HG03045 (cell line): ENCODE measurements around the gene L2HGDH.
A peak's percentile ranks its signal among the peaks of the same experiment; 100 is the strongest.

ENCODE experiments used
- ATAC-seq: cut with Tn5 transposase; IDR thresholded peaks from one replicate; pipeline ENCODE4 v1.9.1; 2021; ENCODE audit warnings: mild to moderate bottlenecking, moderate library complexity; ENCODE audit not compliant: unreplicated experiment

Gene L2HGDH

DNA sequence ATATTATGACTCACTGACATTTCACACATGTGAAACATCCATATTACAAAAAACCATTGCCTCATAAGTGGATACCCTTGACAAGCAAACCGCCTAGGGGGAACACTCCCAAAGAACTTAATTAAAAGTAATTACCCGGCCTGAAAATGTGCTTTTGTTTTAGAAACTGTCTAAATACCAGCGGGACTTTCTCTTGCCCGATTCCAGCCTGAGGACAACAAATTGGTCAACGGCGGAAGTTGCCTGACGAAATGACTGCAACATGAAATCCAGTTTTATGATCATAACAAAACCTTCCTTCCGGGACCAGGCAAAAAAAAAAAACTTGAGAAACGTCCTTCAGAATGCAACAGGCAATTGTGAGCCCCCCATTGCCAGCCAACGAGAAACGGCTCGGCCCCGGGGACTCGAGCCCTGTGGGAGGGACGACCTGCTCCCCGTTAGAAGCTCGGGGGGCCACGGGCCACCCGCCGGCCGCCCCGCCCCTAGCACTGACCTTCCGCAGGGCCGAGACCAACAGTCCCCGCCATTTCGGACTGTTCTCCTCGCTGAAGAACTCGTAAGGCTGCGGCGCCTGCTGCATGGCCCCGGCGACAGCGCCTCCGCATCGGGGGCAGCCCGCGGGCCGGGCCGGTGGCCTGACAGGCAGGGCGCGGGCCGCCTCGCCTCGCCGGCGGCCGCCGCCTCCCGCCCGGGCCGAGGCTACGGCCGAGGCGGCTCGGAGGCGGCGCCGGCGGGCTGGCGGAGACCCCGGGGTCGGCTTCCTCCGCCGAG lies 81.1 kb downstream of the L2HGDH start:
- peak; percentile 36 for ATAC-seq

GRCh38 chr14:50230401-50230700 lies 81.7 kb downstream of the L2HGDH start:
- ATAC-seq = no peak

DNA sequence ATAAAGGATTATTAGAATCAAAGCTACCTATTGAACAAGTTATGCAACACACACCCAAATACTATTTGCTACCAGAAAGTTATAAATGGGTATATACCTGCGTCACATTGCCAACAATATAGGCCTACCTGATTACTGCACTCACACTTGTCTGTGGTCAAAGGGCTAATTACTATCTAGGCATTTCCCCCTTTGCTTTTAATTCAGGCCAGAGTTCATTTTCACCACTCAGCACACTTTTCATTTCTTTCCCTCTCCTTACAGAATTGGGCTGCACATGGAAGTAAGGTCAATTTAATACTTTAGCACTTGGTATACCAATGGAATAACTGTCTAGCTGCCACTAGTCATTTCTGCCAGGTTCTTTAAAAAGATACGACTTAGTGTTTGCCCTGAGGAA lies 82.3 kb downstream of the L2HGDH start:
- ATAC-seq = no peak

- ATAC-seq = no peak
Observed at GRCh38 chr14:50228313-50228712, 83.7 kb downstream of the L2HGDH start.

DNA sequence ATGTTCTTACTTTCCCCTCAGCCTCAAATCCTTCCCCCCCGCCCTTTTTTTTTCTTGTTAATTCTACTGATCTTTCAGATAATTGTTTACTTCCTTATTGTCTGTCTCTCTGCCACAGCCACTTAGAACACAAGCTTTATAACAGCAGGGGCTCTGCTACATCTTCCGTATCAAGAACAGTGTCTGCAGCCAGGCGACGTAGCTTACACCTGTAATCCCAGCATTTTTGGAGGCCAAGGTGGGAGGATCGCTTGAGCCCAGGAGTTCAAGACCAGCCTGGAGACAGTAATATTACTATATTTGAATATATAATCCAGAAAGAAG lies 86.1 kb downstream of the L2HGDH start:
- ATAC-seq = no peak

DNA sequence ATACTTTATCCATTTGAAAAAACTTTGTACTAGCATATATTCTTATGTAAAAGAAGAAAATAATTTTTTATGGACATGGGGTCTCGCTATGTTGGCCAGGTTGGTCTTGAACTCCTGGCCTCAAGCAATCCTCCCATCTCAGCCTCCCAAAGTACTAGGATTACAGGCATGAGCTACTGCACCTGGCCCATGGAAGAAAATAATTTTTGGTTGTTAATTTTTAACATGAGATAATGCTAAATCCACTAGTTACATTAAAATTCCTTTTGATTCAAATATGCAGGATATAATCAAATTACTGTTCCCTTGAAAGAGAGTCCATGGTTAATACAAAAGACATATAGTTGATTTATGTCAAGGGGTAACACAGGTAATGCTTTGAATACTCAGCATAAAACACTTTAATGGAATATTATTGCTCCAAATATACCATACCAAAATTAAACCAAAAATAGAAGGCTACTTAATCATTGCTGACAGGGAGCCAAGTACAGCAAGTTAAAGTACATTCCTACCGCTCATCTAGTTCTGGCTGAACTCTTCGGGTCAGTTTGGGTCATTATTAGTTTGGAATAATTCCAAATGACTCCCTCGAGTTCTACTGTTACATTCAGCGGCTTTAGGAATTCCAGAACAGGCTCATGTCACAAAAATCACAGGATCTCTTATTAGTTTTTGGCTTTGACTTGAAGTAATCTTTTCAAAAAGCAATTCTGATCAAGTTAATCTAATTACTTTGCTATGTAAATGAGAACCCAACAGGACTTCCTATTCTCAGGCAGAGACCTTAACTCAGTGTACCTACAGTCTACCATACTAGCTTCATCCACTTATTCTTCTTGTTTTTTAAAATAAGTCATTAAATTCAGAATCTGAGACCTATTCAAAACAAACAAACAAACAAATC lies 86.7 kb downstream of the L2HGDH start:
- ATAC-seq = no peak

GRCh38 chr14:50222055-50222613 lies 89.9 kb downstream of the L2HGDH start:
- no peak for ATAC-seq

DNA sequence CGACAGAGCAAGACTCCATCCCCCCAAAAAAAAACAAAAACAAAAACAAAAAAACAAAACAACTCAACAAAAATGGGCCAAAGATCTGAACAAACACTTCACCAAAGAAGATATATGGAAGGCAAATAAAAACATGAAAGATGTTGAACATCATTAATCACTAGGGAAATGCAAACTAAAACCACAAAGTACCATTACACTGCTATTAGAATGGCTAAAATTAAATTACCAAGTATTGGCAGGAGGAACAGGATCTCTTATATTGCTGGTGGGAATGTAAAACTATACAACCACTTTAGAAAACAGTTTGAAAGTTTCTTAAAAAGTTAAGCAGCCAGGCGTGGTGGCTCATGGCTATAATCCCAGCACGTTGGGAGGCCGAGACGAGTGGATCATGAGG lies 93.5 kb downstream of the L2HGDH start:
- ATAC-seq = no peak

GRCh38 chr14:50215416-50215815 lies 96.6 kb downstream of the L2HGDH start:
- no peak for ATAC-seq

DNA sequence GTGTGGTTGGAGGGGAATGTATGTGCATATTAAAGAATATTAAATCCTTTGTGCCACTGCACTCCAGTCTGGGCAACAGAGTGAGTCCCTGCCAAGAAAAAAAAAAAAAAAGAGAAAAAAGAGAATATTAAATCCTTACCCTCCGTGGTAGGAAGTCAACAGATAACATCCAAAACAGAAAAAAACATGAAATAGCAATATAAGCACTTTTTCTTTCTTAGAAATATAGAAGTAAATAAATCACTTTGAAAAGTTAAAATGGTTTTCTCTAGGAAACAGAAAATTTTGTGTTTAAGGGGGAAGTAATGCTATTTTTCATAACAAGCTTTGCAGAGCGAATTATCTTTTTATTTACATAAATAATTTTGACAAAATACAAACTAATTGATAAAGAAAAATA lies 98.2 kb downstream of the L2HGDH start:
- no peak for ATAC-seq

GRCh38 chr14:50212726-50213125 lies 99.3 kb downstream of the L2HGDH start:
- no peak for ATAC-seq

GRCh38 chr14:50210074-50210473 lies 102.0 kb downstream of the L2HGDH start:
- ATAC-seq = no peak

GRCh38 chr14:50198499-50198898 lies 113.5 kb downstream of the L2HGDH start:
- ATAC-seq = no peak

DNA sequence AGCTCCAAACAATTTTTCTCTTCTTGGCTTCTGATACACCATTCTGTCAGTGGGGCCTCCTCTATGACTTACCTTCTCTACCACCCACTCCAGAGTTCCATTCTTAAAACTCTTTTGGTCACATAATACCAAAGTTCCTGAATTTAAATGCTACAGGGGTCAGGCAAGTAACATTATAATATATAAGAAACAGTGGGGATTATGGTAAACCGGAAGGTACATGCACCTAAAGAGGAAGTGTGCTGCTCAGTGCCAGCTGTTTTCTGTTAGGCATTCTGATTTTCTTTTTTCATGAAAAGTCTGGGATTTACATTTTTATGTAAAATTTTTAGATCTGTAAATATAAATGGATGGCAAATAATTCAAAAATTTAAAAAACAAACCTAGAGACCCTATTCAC lies 120.5 kb downstream of the L2HGDH start:
- no peak for ATAC-seq
